Breast epithelium (tissue), 3 donors: ENCODE data around the gene PCDHGC3.

Experiments
- POLR2A ChIP-seq: fragments of 450-650 bp; IDR thresholded peaks from one replicate; pipeline ENCODE4 v1.6.1; 2016; ENCODE audit warnings: antibody characterized with exemption, mild to moderate bottlenecking, moderate library complexity
- POLR2AphosphoS5 ChIP-seq, 3 donors: sonication (generic); formaldehyde crosslinking; IDR thresholded peaks; one replicate each; pipeline ENCODE4 v1.6.1; 2017; ENCODE audit warnings: antibody characterized with exemption in 3 of 3

- TF ChIP-seq POLR2A = no peak
- no peak for TF ChIP-seq POLR2AphosphoS5 (IDR thresholded peaks at IDR 0.05)
These were observed 9.0 kb downstream of the PCDHGC3 start, which contains the start of gene PCDHGC4 for GRCh38 chr5:141484641-141485311.
